ENCODE measurements around the gene PLCL2.

PLCL2 gene

GRCh38 chr3:17023006-17023664 is 138.4 kb downstream of the PLCL2 start:
- no peak for DNase-seq
- Histone ChIP-seq H3K4me1 (ENCODE audit: low read length) (no peaks in the 10 kb centered on the region), H3K79me2 (ENCODE audit: low read length) (peaks cover 14% of the 10 kb centered on the region; the same call in 1 of the 2 replicates), H3K4me3 (ENCODE audit: low read length) (no peak overlapping the region), H3K27ac (ENCODE audit: low read length) (no peak overlapping the region), H3K4me2 (ENCODE audit: low read depth, low read length) (no peak overlapping the region), H3K36me3 (replicated peaks; ENCODE audit: insufficient read depth, low read length) (no peaks in the 10 kb centered on the region), H3F3A (ENCODE audit: insufficient read depth, low read length) (no peaks in the 10 kb centered on the region), H3K9me2 (replicated peaks; ENCODE audit: insufficient read depth, low read length) (no peaks in the 10 kb centered on the region), H3K27me3 (replicated peaks; ENCODE audit: insufficient read depth, low read length) (no peaks in the 10 kb centered on the region), H2AFZ (ENCODE audit: low read length) (no peak overlapping the region), H3K9ac (ENCODE audit: low read length) (no peak overlapping the region), H3K9me3 (replicated peaks; ENCODE audit: insufficient read depth, low read length) (no peaks in the 10 kb centered on the region), H4K20me1 (ENCODE audit: insufficient read depth, low read length) (no peaks in the 10 kb centered on the region)
- TF ChIP-seq EZH2 (optimal IDR thresholded peaks at IDR 0.05; ENCODE audit: low read depth, low read length) (no peak), CTCF (IDR thresholded peaks at IDR 0.05; ENCODE audit: low read length) (no peak), EZH2phosphoT487 (IDR thresholded peaks at IDR 0.05; ENCODE audit: low read length) (no peak)

- Histone ChIP-seq H3K27me3 (replicated peaks; ENCODE audit: insufficient read depth, low read length) (no peaks in the 10 kb centered on the region), H2AFZ (ENCODE audit: low read length) (no peak overlapping the region), H3K9me2 (replicated peaks; ENCODE audit: insufficient read depth, low read length) (no peaks in the 10 kb centered on the region), H3K79me2 (ENCODE audit: low read length) (peaks cover 11% of the 10 kb centered on the region; the same call in 1 of the 2 replicates), H3K4me2 (ENCODE audit: low read depth, low read length) (no peak overlapping the region), H3K27ac (ENCODE audit: low read length) (no peak overlapping the region), H4K20me1 (ENCODE audit: insufficient read depth, low read length) (no peaks in the 10 kb centered on the region), H3K36me3 (replicated peaks; ENCODE audit: insufficient read depth, low read length) (no peaks in the 10 kb centered on the region), H3K4me3 (ENCODE audit: low read length) (no peak overlapping the region), H3K4me1 (ENCODE audit: low read length) (peaks cover 14% of the 10 kb centered on the region), H3K9me3 (replicated peaks; ENCODE audit: insufficient read depth, low read length) (no peaks in the 10 kb centered on the region), H3K9ac (ENCODE audit: low read length) (no peak overlapping the region), H3F3A (ENCODE audit: insufficient read depth, low read length) (0 out of 2 replicates have a peak, but pooled peaks cover 5% of the 10 kb centered on the region)
- DNase-seq: no peak
- TF ChIP-seq EZH2 (optimal IDR thresholded peaks at IDR 0.05; ENCODE audit: low read depth, low read length) (no peak), EZH2phosphoT487 (IDR thresholded peaks at IDR 0.05; ENCODE audit: low read length) (no peak), CTCF (IDR thresholded peaks at IDR 0.05; ENCODE audit: low read length) (no peak)
These were observed 140.9 kb downstream of the PLCL2 start for GRCh38 chr3:17025594-17026139.

- Histone ChIP-seq H3K79me2 (ENCODE audit: low read length) (0 out of 2 replicates have a peak, but pooled peaks cover 14% of the 10 kb centered on the region), H3K27me3 (replicated peaks; ENCODE audit: insufficient read depth, low read length) (no peaks in the 10 kb centered on the region), H3K9me2 (replicated peaks; ENCODE audit: insufficient read depth, low read length) (no peaks in the 10 kb centered on the region), H3F3A (ENCODE audit: insufficient read depth, low read length) (0 out of 2 replicates have a peak, but pooled peaks cover 5% of the 10 kb centered on the region), H2AFZ (ENCODE audit: low read length) (no peak overlapping the region), H4K20me1 (ENCODE audit: insufficient read depth, low read length) (no peaks in the 10 kb centered on the region), H3K9me3 (replicated peaks; ENCODE audit: insufficient read depth, low read length) (no peaks in the 10 kb centered on the region), H3K4me1 (ENCODE audit: low read length) (peaks cover 23% of the 10 kb centered on the region), H3K9ac (ENCODE audit: low read length) (no peak overlapping the region), H3K4me2 (ENCODE audit: low read depth, low read length) (no peak overlapping the region), H3K4me3 (ENCODE audit: low read length) (no peak overlapping the region), H3K36me3 (replicated peaks; ENCODE audit: insufficient read depth, low read length) (no peaks in the 10 kb centered on the region), H3K27ac (ENCODE audit: low read length) (no peak overlapping the region)
- DNase-seq: no peak
- TF ChIP-seq EZH2phosphoT487 (IDR thresholded peaks at IDR 0.05; ENCODE audit: low read length) (no peak), CTCF (IDR thresholded peaks at IDR 0.05; ENCODE audit: low read length) (no peak), EZH2 (optimal IDR thresholded peaks at IDR 0.05; ENCODE audit: low read depth, low read length) (no peak)
These were observed 142.6 kb downstream of the PLCL2 start for GRCh38 chr3:17027318-17027717.
